HEK293T (cell line): ENCODE results near the gene TCP11.

Source experiments
- FOXM1 ChIP-seq: fragments of 450-650 bp; IDR thresholded peaks from 2 replicates; pipeline ENCODE4 v1.6.1; 2017; ENCODE audit warnings: mild to moderate bottlenecking, borderline replicate concordance
- SP1 ChIP-seq: fragments of 450-650 bp; IDR thresholded peaks from 2 replicates; pipeline ENCODE4 v1.6.1; 2017
- SUZ12 ChIP-seq: fragments of 450-650 bp; IDR thresholded peaks from 2 replicates; pipeline ENCODE4 v1.6.1; 2016; ENCODE audit warnings: mild to moderate bottlenecking
- ZNF384 ChIP-seq: fragments of 450-650 bp; IDR thresholded peaks from 2 replicates; pipeline ENCODE4 v1.6.1; 2016

DNA sequence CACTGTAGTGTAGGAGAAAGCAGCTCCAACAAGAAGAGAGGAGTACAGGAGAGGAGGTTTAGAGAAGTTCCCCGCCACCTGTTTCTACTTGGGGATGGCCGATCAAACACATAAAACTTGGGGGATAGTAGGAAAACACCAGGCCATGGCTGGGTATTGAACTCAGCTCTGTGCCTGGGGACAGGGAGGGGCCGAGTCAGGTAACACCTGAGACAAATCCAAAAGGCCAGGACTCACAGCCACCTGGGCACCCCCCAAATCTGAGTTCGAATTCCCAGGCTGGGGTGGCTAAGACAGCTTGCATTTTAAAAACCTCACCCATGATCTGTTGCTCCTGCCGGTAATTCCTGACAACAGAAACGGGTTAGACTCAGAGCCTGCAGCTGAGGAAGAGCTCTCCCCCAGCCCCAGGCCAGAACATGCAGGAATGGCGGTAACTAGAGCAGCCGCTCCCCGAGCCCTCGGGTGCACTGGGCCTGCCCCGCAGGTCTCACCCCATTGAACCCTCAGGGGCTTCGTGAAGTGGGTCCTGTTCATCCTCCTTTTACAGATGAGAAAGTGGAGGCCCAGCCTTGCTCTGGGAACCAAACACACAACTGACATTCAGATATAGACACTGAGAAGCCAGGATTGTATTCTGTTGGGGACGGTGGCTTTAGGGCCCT is 61.0 kb downstream of the TCP11 start:
- no peak for TF ChIP-seq ZNF384
- TF ChIP-seq SUZ12 = no peak
- TF ChIP-seq FOXM1 = no peak
- no peak for TF ChIP-seq SP1
